HepG2 (cell line): ENCODE results near the gene TMBIM1. TPM values are rescaled to one million over a fixed set of nuclear protein-coding genes. Genes with fewer than 3 reads are reported as not detected.

Experiments
- ATAC-seq: fragments of 200-7000 bp; cut with Tn5 transposase; 3 replicates; pipeline ENCODE4 v1.9.1; 2020; ENCODE audit warnings: mild to moderate bottlenecking, moderate library complexity
- Bru-seq: library from RNA; stranded (reverse); fragments of 400-500 nt; gene quantifications from one replicate; lab custom pipeline; 2021; lab: Mats Ljungman, UMichigan
- BruChase-seq, 2 experiments: library from RNA; stranded (reverse); fragments of 400-500 nt; gene quantifications; one replicate each; lab custom pipeline; 2021; lab: Mats Ljungman, UMichigan
- BruUV-seq: library from RNA; stranded (reverse); fragments of 400-500 nt; replicated peaks from 2 replicates; lab custom pipeline; 2021; lab: Mats Ljungman, UMichigan
- CTCF ChIA-PET: fragments of 300-600 bp; formaldehyde crosslinking; extraction: SDS; loops from one replicate; lab custom pipeline; 2021; ENCODE audit warnings: low total read pairs, inconsistent platforms, low intra/inter-chr PET ratio; lab: Yijun Ruan, JAX
- POLR2A ChIA-PET: fragments of 350-600 bp; sonication (Branson Sonifier 250); formaldehyde crosslinking; loops from one replicate; lab custom pipeline; 2020; ENCODE audit warnings: antibody characterized with exemption, inconsistent platforms; lab: Yijun Ruan, JAX
- DNase-seq: peaks from one replicate; pipeline ENCODE4 v3.0.0-alpha.2; 2015; ENCODE audit warnings: low spot score
- FAIRE-seq: peaks from 3 replicates; lab custom pipeline; 2011; peaks lifted over from hg19 to GRCh38; lab: Jason Lieb, UNC
- H2AFZ ChIP-seq: one replicate; pipeline ENCODE4 v1.6.1; 2011; ENCODE audit warnings: low read length, inconsistent platforms
- H3K27ac ChIP-seq: fragments of 300-600 bp; 3 replicates; pipeline ENCODE4 v1.8.0; 2011; ENCODE audit warnings: mixed run types, mild to moderate bottlenecking, mixed read lengths, low read length, inconsistent platforms; ENCODE audit not compliant: insufficient read depth; ENCODE audit errors: extremely low read length
- H3K27me3 ChIP-seq, 2 experiments: fragments of 200-600 bp in 1 of 2; 2 replicates in 1 of 2; 3 replicates in 1 of 2; pipeline versions ENCODE4 v1.6.0 to v1.8.0; 2011; ENCODE audit warnings: low read length in 2 of 2, mild to moderate bottlenecking in 2 of 2, moderate library complexity in 2 of 2, inconsistent platforms in 1 of 2; ENCODE audit not compliant: insufficient read depth in 2 of 2, control insufficient read depth in 1 of 2
- H3K36me3 ChIP-seq, 2 experiments: fragments of 200-600 bp in 1 of 2; replicated peaks in 1 of 2; 2 replicates in 1 of 2; 3 replicates in 1 of 2; pipeline versions ENCODE4 v1.5.1 to v1.8.0; 2011; ENCODE audit warnings: low read length in 2 of 2, inconsistent platforms in 1 of 2; ENCODE audit not compliant: insufficient read depth in 2 of 2, control insufficient read depth in 1 of 2
- H3K4me1 ChIP-seq: 2 replicates; pipeline ENCODE4 v1.5.1; 2012; ENCODE audit warnings: low read length, inconsistent platforms; ENCODE audit not compliant: insufficient read depth
- H3K4me2 ChIP-seq: 2 replicates; pipeline ENCODE4 v1.6.0; 2011; ENCODE audit warnings: low read depth, low read length, inconsistent platforms
- H3K4me3 ChIP-seq, 3 experiments: fragments of 200-600 bp in 1 of 3; sonication (generic), shearing (Covaris generic) in 1 of 3; replicated peaks in 1 of 3; 2 replicates each; pipeline ENCODE4 v1.5.1; 2011 to 2016; ENCODE audit warnings: low read length in 3 of 3, inconsistent platforms in 2 of 3, low read depth in 2 of 3, mild to moderate bottlenecking in 2 of 3, control low read depth in 1 of 3, mixed read lengths in 1 of 3; ENCODE audit not compliant: insufficient read depth in 1 of 3
- H3K79me2 ChIP-seq: one replicate; pipeline ENCODE4 v1.6.1; 2011; ENCODE audit warnings: low read length, inconsistent platforms; ENCODE audit not compliant: insufficient read depth
- H3K9ac ChIP-seq: 2 replicates; pipeline ENCODE4 v1.6.0; 2011; ENCODE audit warnings: mild to moderate bottlenecking, low read depth, low read length, inconsistent platforms; ENCODE audit not compliant: insufficient read depth
- H3K9me3 ChIP-seq: 2 replicates; pipeline ENCODE4 v1.5.1; 2012; ENCODE audit warnings: mild to moderate bottlenecking, low read length
- H4K20me1 ChIP-seq: 2 replicates; pipeline ENCODE4 v1.6.0; 2011; ENCODE audit warnings: inconsistent platforms, mild to moderate bottlenecking, low read length, moderate library complexity; ENCODE audit not compliant: insufficient read depth
- ASH2L ChIP-seq: fragments of 300-600, 200-600 bp; sonication (generic); IDR thresholded peaks from 2 replicates; pipeline ENCODE4 v1.7.0; 2017; ENCODE audit warnings: low read depth, mild to moderate bottlenecking, moderate library complexity, mixed read lengths, low read length; ENCODE audit not compliant: insufficient read length
- DNMT3B ChIP-seq: conservative IDR thresholded peaks from 2 replicates; pipeline ENCODE4 v1.6.1; 2016; ENCODE audit warnings: missing biosample characterization, control low read depth
- TOE1 ChIP-seq: sonication (generic); formaldehyde crosslinking; IDR thresholded peaks from 2 replicates; pipeline ENCODE4 v1.4.0; 2020; ENCODE audit warnings: mild to moderate bottlenecking, missing genetic modification reagents
- WGBS: methylation state at CpG from one replicate; pipeline ENCODE4 v1.1.6; 2017; ENCODE audit warnings: low lambda C conversion rate; 5-methylcytosine and 5-hydroxymethylcytosine counted together
- in situ Hi-C: cut with HindIII; loops from 2 replicates; pipeline ENCODE4 v1.10.0; 2017; ENCODE audit warnings: low pct_unique_long_range_greater_than_20kb; ENCODE audit not compliant: extremely low pct_ligation_motif_present
- intact Hi-C: fragments of 100-400 bp; cut with micrococcal nuclease; formaldehyde crosslinking; loops from one replicate; pipeline ENCODE4 v1.10.0; 2022; ENCODE audit not compliant: unreplicated experiment
- long read RNA-seq, 2 experiments: library from RNA in 1 of 2; library from polyadenylated mRNA in 1 of 2; stranded (forward) in 1 of 2; unstranded in 1 of 2; transcript quantifications; one replicate each; pipeline ENCODE4 v2.0.0, GENCODE V29; 2019 to 2022
- polyA minus RNA-seq, 3 experiments: library from RNA; depleted of rRNA, polyadenylated mRNA; stranded (reverse); fragments of >200 nt; gene quantifications; 2 replicates each; pipeline ENCODE4 v1.2.3, GENCODE V29; 2011; ENCODE audit warnings: low replicate concordance in 1 of 3
- polyA plus RNA-seq, 8 experiments: library from polyadenylated mRNA; depleted of rRNA in 3 of 8; stranded (reverse) in 7 of 8; unstranded in 1 of 8; fragments of >200 nt; fragmentation: Illumina TruSeq in 4 of 8; extraction: Trizol in 4 of 8; gene quantifications; 2 replicates each; pipeline versions ENCODE4 v1.2.1 to v1.2.3, GENCODE V29; 2011 to 2016; ENCODE audit warnings: low read depth in 4 of 8, missing spikeins in 1 of 8, mixed read lengths in 1 of 8; ENCODE audit not compliant: insufficient read depth in 1 of 8
- total RNA-seq, 5 experiments: library from RNA; depleted of rRNA; stranded (reverse); fragments of >200 nt; fragmentation: Illumina TruSeq; extraction: Trizol; gene quantifications; 2 replicates each; pipeline ENCODE4 v1.2.3, GENCODE V29; 2016; ENCODE audit warnings: low read depth in 1 of 5
- TF ChIP-seq, protein P1 (sequence below): sonication (generic); formaldehyde crosslinking; IDR thresholded peaks from 2 replicates; pipeline ENCODE4 v1.5.0; 2020; ENCODE audit warnings: mild to moderate bottlenecking, missing genetic modification reagents
- TF ChIP-seq, protein P2 (sequence below): sonication (generic); formaldehyde crosslinking; IDR thresholded peaks from 2 replicates; pipeline ENCODE4 v1.4.0; 2020; ENCODE audit warnings: missing genetic modification reagents

TMBIM1 gene
- total RNA-seq (2016; rRNA removed; fragmentation: Illumina TruSeq; extraction: Trizol) (69.7 and 139 TPM in 2 replicates), polyA plus RNA-seq (2011; rRNA removed) (127 and 181 TPM in 2 replicates), polyA minus RNA-seq (2011; rRNA and poly(A)+ RNA removed; ENCODE audit: low replicate concordance) (19.4 and 315 TPM in 2 replicates), Bru-seq, nascent RNA (percentile 86 among the genes with signal in this experiment), BruChase-seq, experiment 1, labeled RNA remaining after a 6-hour chase (percentile 95 among the genes with signal in this experiment), BruChase-seq, experiment 2, labeled RNA remaining after a 2-hour chase (percentile 88 among the genes with signal in this experiment)
- 37.2 and 38.6 TPM in 2 replicates for total RNA-seq (2016; cell fraction: cytosol; rRNA removed; fragmentation: Illumina TruSeq; extraction: Trizol; ENCODE audit: low read depth)
- total RNA-seq (2016; cell fraction: insoluble cytoplasmic fraction; rRNA removed; fragmentation: Illumina TruSeq; extraction: Trizol), result 57.8 and 142 TPM in 2 replicates
- total RNA-seq (2016; cell fraction: membrane; rRNA removed; fragmentation: Illumina TruSeq; extraction: Trizol), result 88.3 and 90.4 TPM in 2 replicates
- total RNA-seq (2016; cell fraction: nucleus; rRNA removed; fragmentation: Illumina TruSeq; extraction: Trizol), result 108 and 128 TPM in 2 replicates
- polyA plus RNA-seq (2011; cell fraction: cytosol; rRNA removed), result 146 and 187 TPM in 2 replicates
- 207 and 243 TPM in 2 replicates for polyA plus RNA-seq (2011; cell fraction: nucleus; rRNA removed)
- 254 and 390 TPM in 2 replicates for polyA plus RNA-seq (2012)
- 33.9 and 35.7 TPM in 2 replicates for polyA plus RNA-seq (2016; cell fraction: cytosol; fragmentation: Illumina TruSeq; extraction: Trizol; ENCODE audit: low read depth)
- 56.2 and 61.3 TPM in 2 replicates for polyA plus RNA-seq (2016; cell fraction: insoluble cytoplasmic fraction; fragmentation: Illumina TruSeq; extraction: Trizol; ENCODE audit: low read depth)
- 62.1 and 66.4 TPM in 2 replicates for polyA plus RNA-seq (2016; cell fraction: membrane; fragmentation: Illumina TruSeq; extraction: Trizol; ENCODE audit: low read depth)
- polyA plus RNA-seq (2016; cell fraction: nucleus; fragmentation: Illumina TruSeq; extraction: Trizol; ENCODE audit: insufficient read depth, low read depth), result 152 and 156 TPM in 2 replicates
- 88.2 and 133 TPM in 2 replicates for polyA minus RNA-seq (2011; cell fraction: cytosol; rRNA and poly(A)+ RNA removed)
- polyA minus RNA-seq (2011; cell fraction: nucleus; rRNA and poly(A)+ RNA removed), result 37.2 and 64.6 TPM in 2 replicates
- long read RNA-seq, experiment 1, transcript TMBIM1-219 (10 exons, 2,874 nt), result minor isoform, 5 of 225 reads
- long read RNA-seq, experiment 1, transcript TMBIM1-201 (12 exons, 2,371 nt), result major isoform, 168 of 225 reads
- long read RNA-seq, experiment 1, partial matches to known transcripts, result 16 of 225 reads
- long read RNA-seq, experiment 1, other reads (novel, unspliced or antisense), result 36 of 225 reads
- long read RNA-seq, experiment 2, transcript TMBIM1-201 (12 exons, 2,371 nt), result major isoform, 179 of 366 reads
- long read RNA-seq, experiment 2, partial matches to known transcripts, result 51 of 366 reads
- long read RNA-seq, experiment 2, other reads (novel, unspliced or antisense), result 129 of 366 reads

- no peaks in the 10 kb centered on the region; a peak in 1 of 5 replicates for H3K27me3 ChIP-seq
- ChIA-PET CTCF (interaction anchor here (0.6 to 2.2 kb wide), 7 partner anchors 9 to 104 kb away, joined by 3 to 13 read pairs (median 6); partner anchors contain the start of gene CATIP), POLR2A (interaction anchor here (0.5 to 8.5 kb wide), 19 partner anchors 9 to 367 kb away, joined by 3 to 110 read pairs (median 7); partner anchors contain the start of genes AAMP, BCS1L, CATIP and CTDSP1)
- peaks cover 88% of the 10 kb centered on the region for H3K4me1 ChIP-seq
- peaks cover 13% of the 10 kb centered on the region; the same call in 1 of the 2 replicates for H4K20me1 ChIP-seq
- peak within 1 kb of the TSS; percentile 83 to 99 (median 95) for H3K4me3 ChIP-seq
- peak within 1 kb of the TSS; percentile 95 for H3K9ac ChIP-seq
- intact Hi-C loops (loop anchor here (1.0 to 10.0 kb wide), 6 partner anchors 22 to 272 kb away; partner anchors contain the start of genes AAMP, CATIP, CNOT9 and PNKD), in situ Hi-C loops (loop anchor here (5.0 kb wide), 1 partner anchor 105 kb away; the partner anchor contains the start of gene CTDSP1)
- no peak within 1 kb of the TSS for H2AFZ ChIP-seq
- H3K9me3 ChIP-seq, result no peaks in the 10 kb centered on the region
- TSS peak; percentile 48 for BruUV-seq
- peaks cover 45% of the 10 kb centered on the region for H3K79me2 ChIP-seq
- peak within 1 kb of the TSS; percentile 88 for H3K27ac ChIP-seq
- no peak for FAIRE-seq
- WGBS, result 2% methylated on average over 37 of the region's 63 CpGs
- no peaks in the 10 kb centered on the region for H3K36me3 ChIP-seq
- ATAC-seq, result peak; percentile 84
- DNase-seq, result peak; percentile 72
- H3K4me2 ChIP-seq, result peak within 1 kb of the TSS; percentile 93
- TF ChIP-seq, protein P1, sequence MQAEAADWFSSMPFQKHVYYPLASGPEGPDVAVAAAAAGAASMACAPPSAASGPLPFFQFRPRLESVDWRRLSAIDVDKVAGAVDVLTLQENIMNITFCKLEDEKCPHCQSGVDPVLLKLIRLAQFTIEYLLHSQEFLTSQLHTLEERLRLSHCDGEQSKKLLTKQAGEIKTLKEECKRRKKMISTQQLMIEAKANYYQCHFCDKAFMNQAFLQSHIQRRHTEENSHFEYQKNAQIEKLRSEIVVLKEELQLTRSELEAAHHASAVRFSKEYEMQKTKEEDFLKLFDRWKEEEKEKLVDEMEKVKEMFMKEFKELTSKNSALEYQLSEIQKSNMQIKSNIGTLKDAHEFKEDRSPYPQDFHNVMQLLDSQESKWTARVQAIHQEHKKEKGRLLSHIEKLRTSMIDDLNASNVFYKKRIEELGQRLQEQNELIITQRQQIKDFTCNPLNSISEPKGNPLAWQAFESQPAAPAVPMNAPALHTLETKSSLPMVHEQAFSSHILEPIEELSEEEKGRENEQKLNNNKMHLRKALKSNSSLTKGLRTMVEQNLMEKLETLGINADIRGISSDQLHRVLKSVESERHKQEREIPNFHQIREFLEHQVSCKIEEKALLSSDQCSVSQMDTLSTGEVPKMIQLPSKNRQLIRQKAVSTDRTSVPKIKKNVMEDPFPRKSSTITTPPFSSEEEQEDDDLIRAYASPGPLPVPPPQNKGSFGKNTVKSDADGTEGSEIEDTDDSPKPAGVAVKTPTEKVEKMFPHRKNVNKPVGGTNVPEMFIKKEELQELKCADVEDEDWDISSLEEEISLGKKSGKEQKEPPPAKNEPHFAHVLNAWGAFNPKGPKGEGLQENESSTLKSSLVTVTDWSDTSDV, result 0 out of 2 replicates have a peak, but pooled peaks have one; percentile 31
- TF ChIP-seq, protein P2, sequence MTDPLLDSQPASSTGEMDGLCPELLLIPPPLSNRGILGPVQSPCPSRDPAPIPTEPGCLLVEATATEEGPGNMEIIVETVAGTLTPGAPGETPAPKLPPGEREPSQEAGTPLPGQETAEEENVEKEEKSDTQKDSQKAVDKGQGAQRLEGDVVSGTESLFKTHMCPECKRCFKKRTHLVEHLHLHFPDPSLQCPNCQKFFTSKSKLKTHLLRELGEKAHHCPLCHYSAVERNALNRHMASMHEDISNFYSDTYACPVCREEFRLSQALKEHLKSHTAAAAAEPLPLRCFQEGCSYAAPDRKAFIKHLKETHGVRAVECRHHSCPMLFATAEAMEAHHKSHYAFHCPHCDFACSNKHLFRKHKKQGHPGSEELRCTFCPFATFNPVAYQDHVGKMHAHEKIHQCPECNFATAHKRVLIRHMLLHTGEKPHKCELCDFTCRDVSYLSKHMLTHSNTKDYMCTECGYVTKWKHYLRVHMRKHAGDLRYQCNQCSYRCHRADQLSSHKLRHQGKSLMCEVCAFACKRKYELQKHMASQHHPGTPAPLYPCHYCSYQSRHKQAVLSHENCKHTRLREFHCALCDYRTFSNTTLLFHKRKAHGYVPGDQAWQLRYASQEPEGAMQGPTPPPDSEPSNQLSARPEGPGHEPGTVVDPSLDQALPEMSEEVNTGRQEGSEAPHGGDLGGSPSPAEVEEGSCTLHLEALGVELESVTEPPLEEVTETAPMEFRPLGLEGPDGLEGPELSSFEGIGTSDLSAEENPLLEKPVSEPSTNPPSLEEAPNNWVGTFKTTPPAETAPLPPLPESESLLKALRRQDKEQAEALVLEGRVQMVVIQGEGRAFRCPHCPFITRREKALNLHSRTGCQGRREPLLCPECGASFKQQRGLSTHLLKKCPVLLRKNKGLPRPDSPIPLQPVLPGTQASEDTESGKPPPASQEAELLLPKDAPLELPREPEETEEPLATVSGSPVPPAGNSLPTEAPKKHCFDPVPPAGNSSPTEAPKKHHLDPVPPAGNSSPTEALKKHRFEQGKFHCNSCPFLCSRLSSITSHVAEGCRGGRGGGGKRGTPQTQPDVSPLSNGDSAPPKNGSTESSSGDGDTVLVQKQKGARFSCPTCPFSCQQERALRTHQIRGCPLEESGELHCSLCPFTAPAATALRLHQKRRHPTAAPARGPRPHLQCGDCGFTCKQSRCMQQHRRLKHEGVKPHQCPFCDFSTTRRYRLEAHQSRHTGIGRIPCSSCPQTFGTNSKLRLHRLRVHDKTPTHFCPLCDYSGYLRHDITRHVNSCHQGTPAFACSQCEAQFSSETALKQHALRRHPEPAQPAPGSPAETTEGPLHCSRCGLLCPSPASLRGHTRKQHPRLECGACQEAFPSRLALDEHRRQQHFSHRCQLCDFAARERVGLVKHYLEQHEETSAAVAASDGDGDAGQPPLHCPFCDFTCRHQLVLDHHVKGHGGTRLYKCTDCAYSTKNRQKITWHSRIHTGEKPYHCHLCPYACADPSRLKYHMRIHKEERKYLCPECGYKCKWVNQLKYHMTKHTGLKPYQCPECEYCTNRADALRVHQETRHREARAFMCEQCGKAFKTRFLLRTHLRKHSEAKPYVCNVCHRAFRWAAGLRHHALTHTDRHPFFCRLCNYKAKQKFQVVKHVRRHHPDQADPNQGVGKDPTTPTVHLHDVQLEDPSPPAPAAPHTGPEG, result peak; percentile 48; the same call in 1 of the 2 replicates
- TF ChIP-seq ASH2L (no peak), DNMT3B (CRISPR knock-in tag) (no peak), TOE1 (CRISPR knock-in tag) (peak; percentile 58; the same call in 1 of the 2 replicates)
Measured at GRCh38 chr2:218292048-218293014, at the start of gene TMBIM1. TSS of gene TMBIM1 (minus strand) at chr2:218292503. CDS start at chr2:218282141, 10,362 bp downstream.
